Fibroblast of lung (primary cell): Measurements from ENCODE around the gene FGF14. TPM values are rescaled to one million over a fixed set of nuclear protein-coding genes. Genes with fewer than 3 reads are reported as not detected.
A peak's percentile ranks its signal among the peaks of the same experiment; 100 is the strongest.

Experiments used
- DNase-seq, 2 donors: peaks; one replicate each; pipeline versions ENCODE4 v3.0.0 to v3.0.0-alpha.2; 2010; ENCODE audit warnings: low read depth in 2 of 2
- H2AFZ ChIP-seq: 2 replicates; pipeline ENCODE4 v1.5.1; 2012; ENCODE audit warnings: low read length, control low read depth, inconsistent platforms
- H3K27ac ChIP-seq: 2 replicates; pipeline ENCODE4 v1.5.1; 2011; ENCODE audit warnings: low read length, control low read depth; ENCODE audit not compliant: insufficient read depth
- H3K27me3 ChIP-seq: 2 replicates; pipeline ENCODE4 v1.5.1; 2011; ENCODE audit warnings: mild to moderate bottlenecking, low read length; ENCODE audit not compliant: control insufficient read depth, insufficient read depth
- H3K36me3 ChIP-seq: 2 replicates; pipeline ENCODE4 v1.5.1; 2011; ENCODE audit warnings: low read length; ENCODE audit not compliant: control insufficient read depth, insufficient read depth
- H3K4me1 ChIP-seq: 2 replicates; pipeline ENCODE4 v1.5.1; 2011; ENCODE audit warnings: low read length; ENCODE audit not compliant: control insufficient read depth, insufficient read depth; ENCODE audit errors: extremely low read depth
- H3K4me2 ChIP-seq: 2 replicates; pipeline ENCODE4 v1.5.1; 2011; ENCODE audit warnings: low read length, control low read depth; ENCODE audit not compliant: insufficient read depth; ENCODE audit errors: extremely low read depth
- H3K4me3 ChIP-seq, 4 experiments: fragments of 200-600 bp in 1 of 4; sonication (generic) in 1 of 4; replicated peaks in 1 of 4; 2 replicates each; pipeline ENCODE4 v1.5.1; 2011 to 2016; ENCODE audit warnings: low read length in 4 of 4, low read depth in 3 of 4, mild to moderate bottlenecking in 3 of 4, control low read depth in 2 of 4, inconsistent platforms in 1 of 4, mixed read lengths in 1 of 4; ENCODE audit not compliant: insufficient read depth in 1 of 4; ENCODE audit errors: control extremely low read depth in 1 of 4
- H3K79me2 ChIP-seq: 2 replicates; pipeline ENCODE4 v1.5.1; 2012; ENCODE audit warnings: mild to moderate bottlenecking, low read length, inconsistent platforms; ENCODE audit not compliant: control insufficient read depth, insufficient read depth
- H3K9ac ChIP-seq: 2 replicates; pipeline ENCODE4 v1.5.1; 2011; ENCODE audit warnings: mild to moderate bottlenecking, low read length, control low read depth; ENCODE audit not compliant: insufficient read depth
- H3K9me3 ChIP-seq: 2 replicates; pipeline ENCODE4 v1.5.1; 2012; ENCODE audit warnings: low read depth, low read length; ENCODE audit not compliant: control insufficient read depth, insufficient read depth
- H4K20me1 ChIP-seq: 2 replicates; pipeline ENCODE4 v1.5.1; 2011; ENCODE audit warnings: low read length; ENCODE audit not compliant: control insufficient read depth, insufficient read depth; ENCODE audit errors: extremely low read depth
- CTCF ChIP-seq, 2 donors: IDR thresholded peaks in 1 of 2; conservative IDR thresholded peaks in 1 of 2; 1 replicate in 1 of 2; 2 replicates in 1 of 2; pipeline ENCODE4 v1.5.1; 2011 to 2012; ENCODE audit warnings: low read length in 2 of 2, control low read depth in 1 of 2, inconsistent platforms in 1 of 2, low read depth in 1 of 2, mild to moderate bottlenecking in 1 of 2
- EZH2 ChIP-seq: IDR thresholded peaks from 2 replicates; pipeline ENCODE4 v1.5.1; 2012; ENCODE audit warnings: low read length, control low read depth, mild to moderate bottlenecking; ENCODE audit errors: missing control alignments
- polyA plus RNA-seq, 2 donors: library from polyadenylated mRNA; depleted of rRNA in 1 of 2; stranded (reverse) in 1 of 2; unstranded in 1 of 2; fragments of >200 nt; gene quantifications; 2 replicates each; pipeline ENCODE4 v1.2.1, GENCODE V29; 2011 to 2012; ENCODE audit warnings: missing spikeins in 1 of 2
- total RNA-seq: library from RNA; depleted of rRNA; stranded (reverse); fragments of >200 nt; gene quantifications from 2 replicates; pipeline ENCODE4 v1.2.1, GENCODE V29; 2014

Gene FGF14
- total and polyA plus RNA-seq, 2 donors (not counting 1 experiment from before 2014, with no cell fraction given): 0.94 to 7.8 TPM

GRCh38 chr13:102207680-102208342 lies 194.0 kb downstream of the FGF14 start:
- Histone ChIP-seq H3K4me2 (no peak overlapping the region), H3K36me3 (no peaks in the 10 kb centered on the region), H3K9me3 (no peaks in the 10 kb centered on the region), H3K4me3 (no peak overlapping the region), H3K27me3 (no peaks in the 10 kb centered on the region), H3K9ac (no peak overlapping the region), H3K4me1 (no peaks in the 10 kb centered on the region), H3K79me2 (no peaks in the 10 kb centered on the region), H4K20me1 (no peaks in the 10 kb centered on the region), H3K27ac (no peak overlapping the region), H2AFZ (no peak overlapping the region)
- no peak for DNase-seq
- no peak for TF ChIP-seq CTCF (conservative IDR thresholded peaks at IDR 0.05 in 1 of 2, IDR thresholded peaks at IDR 0.05 in 1 of 2; ENCODE audit: low read depth in 1 of 2, low read length in 2 of 2)
- TF ChIP-seq EZH2: no peak

- no peaks in the 10 kb centered on the region for H3K79me2 ChIP-seq
- no peaks in the 10 kb centered on the region for H3K36me3 ChIP-seq
- TF ChIP-seq CTCF (conservative IDR thresholded peaks at IDR 0.05 in 1 of 2, IDR thresholded peaks at IDR 0.05 in 1 of 2; ENCODE audit: low read depth in 1 of 2, low read length in 2 of 2): no peak
- TF ChIP-seq EZH2: no peak
- no peaks in the 10 kb centered on the region for H4K20me1 ChIP-seq
- no peaks in the 10 kb centered on the region for H3K9me3 ChIP-seq
- no peak overlapping the region for H3K9ac ChIP-seq
- no peak overlapping the region for H3K4me3 ChIP-seq
- H3K4me1 ChIP-seq: no peaks in the 10 kb centered on the region
- no peak overlapping the region for H3K4me2 ChIP-seq
- H2AFZ ChIP-seq: no peak overlapping the region
- no peak for DNase-seq
- no peak overlapping the region for H3K27ac ChIP-seq
- no peaks in the 10 kb centered on the region for H3K27me3 ChIP-seq
Measured at GRCh38 chr13:102203718-102204117, 198.1 kb downstream of the FGF14 start.

- Histone ChIP-seq H3K4me3 (no peak overlapping the region), H3K79me2 (no peaks in the 10 kb centered on the region), H3K9me3 (no peaks in the 10 kb centered on the region), H3K4me2 (no peak overlapping the region), H3K9ac (no peak overlapping the region), H3K4me1 (no peaks in the 10 kb centered on the region), H4K20me1 (no peaks in the 10 kb centered on the region), H2AFZ (no peak overlapping the region), H3K36me3 (no peaks in the 10 kb centered on the region), H3K27ac (no peak overlapping the region), H3K27me3 (no peaks in the 10 kb centered on the region)
- TF ChIP-seq EZH2: no peak
- TF ChIP-seq CTCF (conservative IDR thresholded peaks at IDR 0.05 in 1 of 2, IDR thresholded peaks at IDR 0.05 in 1 of 2; ENCODE audit: low read depth in 1 of 2, low read length in 2 of 2): no peak
- peak; percentile 50 to 52 for DNase-seq
Measured at GRCh38 chr13:102198418-102199311, 203.2 kb downstream of the FGF14 start.
